Measurements from ENCODE around the gene ETDA. TPM values are rescaled to one million over a fixed set of nuclear protein-coding genes. Genes with fewer than 3 reads are reported as not detected.
"Not testable (repeated sequence)": the region's sequence is repeated elsewhere in the genome, so short reads cannot be mapped to it uniquely, and the experiment has no call there.

ETDA gene
- total RNA-seq (2016; rRNA removed; fragmentation: Illumina TruSeq; extraction: Trizol) (not detected in 2 replicates), polyA plus RNA-seq (2011; rRNA removed) (not detected in 2 replicates), polyA minus RNA-seq (2011; rRNA and poly(A)+ RNA removed; ENCODE audit: low replicate concordance) (not detected in 2 replicates), Bru-seq, nascent RNA (not detected), BruChase-seq, experiment 1, labeled RNA remaining after a 6-hour chase (not detected), BruChase-seq, experiment 2, labeled RNA remaining after a 2-hour chase (not detected)
- total RNA-seq (2016; cell fraction: cytosol; rRNA removed; fragmentation: Illumina TruSeq; extraction: Trizol; ENCODE audit: low read depth): not detected in 2 replicates
- total RNA-seq (2016; cell fraction: insoluble cytoplasmic fraction; rRNA removed; fragmentation: Illumina TruSeq; extraction: Trizol): not detected in 2 replicates
- not detected in 2 replicates for total RNA-seq (2016; cell fraction: membrane; rRNA removed; fragmentation: Illumina TruSeq; extraction: Trizol)
- not detected in 2 replicates for total RNA-seq (2016; cell fraction: nucleus; rRNA removed; fragmentation: Illumina TruSeq; extraction: Trizol)
- not detected in 2 replicates for polyA plus RNA-seq (2011; cell fraction: cytosol; rRNA removed)
- not detected in 2 replicates for polyA plus RNA-seq (2011; cell fraction: nucleus; rRNA removed)
- not detected in 2 replicates for polyA plus RNA-seq (2012)
- polyA plus RNA-seq (2016; cell fraction: cytosol; fragmentation: Illumina TruSeq; extraction: Trizol; ENCODE audit: low read depth): not detected in 2 replicates
- polyA plus RNA-seq (2016; cell fraction: insoluble cytoplasmic fraction; fragmentation: Illumina TruSeq; extraction: Trizol; ENCODE audit: low read depth): not detected in 2 replicates
- not detected in 2 replicates for polyA plus RNA-seq (2016; cell fraction: membrane; fragmentation: Illumina TruSeq; extraction: Trizol; ENCODE audit: low read depth)
- polyA plus RNA-seq (2016; cell fraction: nucleus; fragmentation: Illumina TruSeq; extraction: Trizol; ENCODE audit: insufficient read depth, low read depth): not detected in 2 replicates
- polyA minus RNA-seq (2011; cell fraction: cytosol; rRNA and poly(A)+ RNA removed): not detected in 2 replicates
- not detected in 2 replicates for polyA minus RNA-seq (2011; cell fraction: nucleus; rRNA and poly(A)+ RNA removed)
- long read RNA-seq, experiment 1: 0 reads
- long read RNA-seq, experiment 2: 0 reads

DNA sequence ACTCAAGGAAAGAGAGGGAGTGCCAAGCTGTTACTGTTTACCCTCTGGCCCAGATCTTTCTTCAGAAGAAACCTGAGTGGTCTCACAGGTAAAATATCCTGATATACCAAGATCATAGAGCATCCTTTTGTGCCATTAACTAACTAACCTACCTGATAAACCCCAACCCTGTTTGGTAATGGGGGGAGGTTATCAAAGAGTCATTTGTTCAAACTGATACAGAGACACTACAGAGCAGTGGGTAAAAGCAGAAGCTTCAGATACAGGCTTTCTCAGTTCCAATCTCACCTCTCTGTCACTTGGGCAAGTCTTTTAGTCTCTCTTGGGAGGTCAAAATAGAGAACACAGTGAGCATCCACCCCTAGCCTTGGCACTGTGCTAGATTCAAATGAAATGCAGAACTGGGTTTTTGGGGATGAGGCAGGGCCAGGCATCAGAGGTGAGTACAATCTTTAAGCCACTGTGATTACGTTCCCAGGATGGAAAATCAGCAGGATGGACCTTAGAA, at the start of gene ETDA:
Gene ETDA, plus strand, starts transcription at position 51 of the 508 bp plus-strand sequence. CDS start 1,216 bp downstream, outside the sequence.
- H3K27me3 ChIP-seq (ENCODE audit: control insufficient read depth in 1 of 2, insufficient read depth in 2 of 2, low read length in 2 of 2); H3K36me3 ChIP-seq (replicated peaks in 1 of 2; ENCODE audit: control insufficient read depth in 1 of 2, insufficient read depth in 2 of 2, low read length in 2 of 2); H3K4me1 ChIP-seq (ENCODE audit: insufficient read depth, low read length); H3K4me3 ChIP-seq (replicated peaks in 1 of 3; ENCODE audit: insufficient read depth in 1 of 3, low read depth in 2 of 3, low read length in 3 of 3); ATAC-seq; H4K20me1 ChIP-seq (ENCODE audit: insufficient read depth, low read length); H2AFZ ChIP-seq (ENCODE audit: low read length); H3K79me2 ChIP-seq (ENCODE audit: insufficient read depth, low read length); intact Hi-C loops (cut with micrococcal nuclease; ENCODE audit: unreplicated experiment); H3K9ac ChIP-seq (ENCODE audit: insufficient read depth, low read depth, low read length); CTCF ChIA-PET (ENCODE audit: low intra/inter-chr PET ratio, low total read pairs); H3K4me2 ChIP-seq (ENCODE audit: low read depth, low read length); BruUV-seq (replicated peaks); DNase-seq (ENCODE audit: low spot score); POLR2A ChIA-PET; in situ Hi-C loops (cut with HindIII; ENCODE audit: extremely low pct_ligation_motif_present, low pct_unique_long_range_greater_than_20kb); H3K9me3 ChIP-seq (ENCODE audit: low read length); H3K27ac ChIP-seq (ENCODE audit: extremely low read length, insufficient read depth, low read length): not testable (repeated sequence)
- WGBS (ENCODE audit: low lambda C conversion rate): no CpG with 5 or more reads among the region's 1 CpG
- peak; percentile 32 for FAIRE-seq

DNA sequence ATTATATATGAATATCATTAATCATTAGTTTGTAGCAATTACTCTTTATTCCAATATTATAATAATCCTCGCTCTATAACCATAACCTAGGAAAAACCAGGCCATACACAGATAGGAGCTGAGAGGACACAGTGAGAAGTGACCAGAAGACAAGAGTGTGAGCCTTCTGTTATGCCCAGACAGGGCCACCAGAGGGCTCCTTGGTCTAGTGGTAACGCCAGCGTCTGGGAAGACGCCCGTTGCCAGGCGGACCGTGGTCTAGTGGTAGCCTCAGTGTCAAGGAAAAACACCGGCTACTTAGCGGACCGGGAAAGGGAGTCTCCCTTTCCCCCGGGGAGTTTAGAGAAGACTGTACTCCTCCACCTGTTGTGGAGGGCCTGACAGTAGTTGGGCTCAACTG, 45.4 kb upstream of the ETDA start:
- H3K4me3 ChIP-seq (replicated peaks in 1 of 3; ENCODE audit: insufficient read depth in 1 of 3, low read depth in 2 of 3, low read length in 3 of 3); H3K27me3 ChIP-seq (ENCODE audit: control insufficient read depth in 1 of 2, insufficient read depth in 2 of 2, low read length in 2 of 2); FAIRE-seq; CTCF ChIA-PET (ENCODE audit: low intra/inter-chr PET ratio, low total read pairs); in situ Hi-C loops (cut with HindIII; ENCODE audit: extremely low pct_ligation_motif_present, low pct_unique_long_range_greater_than_20kb); H4K20me1 ChIP-seq (ENCODE audit: insufficient read depth, low read length); H3K27ac ChIP-seq (ENCODE audit: extremely low read length, insufficient read depth, low read length); H3K4me2 ChIP-seq (ENCODE audit: low read depth, low read length); ATAC-seq; DNase-seq (ENCODE audit: low spot score); H3K4me1 ChIP-seq (ENCODE audit: insufficient read depth, low read length); H3K9ac ChIP-seq (ENCODE audit: insufficient read depth, low read depth, low read length); BruUV-seq (replicated peaks); intact Hi-C loops (cut with micrococcal nuclease; ENCODE audit: unreplicated experiment); H3K9me3 ChIP-seq (ENCODE audit: low read length); H2AFZ ChIP-seq (ENCODE audit: low read length); H3K79me2 ChIP-seq (ENCODE audit: insufficient read depth, low read length); POLR2A ChIA-PET; H3K36me3 ChIP-seq (replicated peaks in 1 of 2; ENCODE audit: control insufficient read depth in 1 of 2, insufficient read depth in 2 of 2, low read length in 2 of 2): not testable (repeated sequence)
- 0% methylated on average over 4 of the region's 11 CpGs for WGBS (ENCODE audit: low lambda C conversion rate)
- TF ChIP-seq STAG1 (CRISPR knock-in tag; IDR thresholded peaks at IDR 0.05): peak; percentile 75
- TF ChIP-seq, protein P1, sequence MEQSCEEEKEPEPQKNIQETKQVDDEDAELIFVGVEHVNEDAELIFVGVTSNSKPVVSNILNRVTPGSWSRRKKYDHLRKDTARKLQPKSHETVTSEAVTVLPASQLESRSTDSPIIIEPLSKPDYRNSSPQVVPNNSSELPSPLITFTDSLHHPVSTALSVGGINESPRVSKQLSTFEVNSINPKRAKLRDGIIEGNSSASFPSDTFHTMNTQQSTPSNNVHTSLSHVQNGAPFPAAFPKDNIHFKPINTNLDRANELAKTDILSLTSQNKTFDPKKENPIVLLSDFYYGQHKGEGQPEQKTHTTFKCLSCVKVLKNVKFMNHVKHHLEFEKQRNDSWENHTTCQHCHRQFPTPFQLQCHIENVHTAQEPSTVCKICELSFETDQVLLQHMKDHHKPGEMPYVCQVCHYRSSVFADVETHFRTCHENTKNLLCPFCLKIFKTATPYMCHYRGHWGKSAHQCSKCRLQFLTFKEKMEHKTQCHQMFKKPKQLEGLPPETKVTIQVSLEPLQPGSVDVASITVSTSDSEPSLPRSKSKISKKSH (CRISPR knock-in tag; IDR thresholded peaks at IDR 0.05; ENCODE audit: borderline replicate concordance): 0 out of 2 replicates have a peak, but pooled peaks have one; percentile 24
- TF ChIP-seq RAD21 (CRISPR knock-in tag; IDR thresholded peaks at IDR 0.05): 0 out of 2 replicates have a peak, but pooled peaks have one; percentile 37
- TF ChIP-seq, protein P2, sequence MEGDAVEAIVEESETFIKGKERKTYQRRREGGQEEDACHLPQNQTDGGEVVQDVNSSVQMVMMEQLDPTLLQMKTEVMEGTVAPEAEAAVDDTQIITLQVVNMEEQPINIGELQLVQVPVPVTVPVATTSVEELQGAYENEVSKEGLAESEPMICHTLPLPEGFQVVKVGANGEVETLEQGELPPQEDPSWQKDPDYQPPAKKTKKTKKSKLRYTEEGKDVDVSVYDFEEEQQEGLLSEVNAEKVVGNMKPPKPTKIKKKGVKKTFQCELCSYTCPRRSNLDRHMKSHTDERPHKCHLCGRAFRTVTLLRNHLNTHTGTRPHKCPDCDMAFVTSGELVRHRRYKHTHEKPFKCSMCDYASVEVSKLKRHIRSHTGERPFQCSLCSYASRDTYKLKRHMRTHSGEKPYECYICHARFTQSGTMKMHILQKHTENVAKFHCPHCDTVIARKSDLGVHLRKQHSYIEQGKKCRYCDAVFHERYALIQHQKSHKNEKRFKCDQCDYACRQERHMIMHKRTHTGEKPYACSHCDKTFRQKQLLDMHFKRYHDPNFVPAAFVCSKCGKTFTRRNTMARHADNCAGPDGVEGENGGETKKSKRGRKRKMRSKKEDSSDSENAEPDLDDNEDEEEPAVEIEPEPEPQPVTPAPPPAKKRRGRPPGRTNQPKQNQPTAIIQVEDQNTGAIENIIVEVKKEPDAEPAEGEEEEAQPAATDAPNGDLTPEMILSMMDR (CRISPR knock-in tag; IDR thresholded peaks at IDR 0.05): peak; percentile 75
